Mesothelial cell of epicardium (in vitro differentiated cells): ENCODE measurements around the gene IL1F10. TPM values are rescaled to one million over a fixed set of nuclear protein-coding genes. Genes with fewer than 3 reads are reported as not detected.

Experiments
- DNase-seq, 2 experiments: peaks; one replicate each; pipeline ENCODE4 v3.0.0; 2021; ENCODE audit warnings: low spot score in 2 of 2; ENCODE audit not compliant: unreplicated experiment in 2 of 2
- H3K27ac Mint-ChIP-seq: 2 replicates; pipeline ENCODE4 v1.8.0; 2021; ENCODE audit warnings: mixed read lengths
- H3K27me3 Mint-ChIP-seq: 2 replicates; pipeline ENCODE4 v1.8.0; 2021; ENCODE audit warnings: low read depth, mixed read lengths
- H3K36me3 Mint-ChIP-seq: 2 replicates; pipeline ENCODE4 v1.8.0; 2021; ENCODE audit warnings: mixed read lengths
- H3K4me1 Mint-ChIP-seq: 2 replicates; pipeline ENCODE4 v1.8.0; 2021; ENCODE audit warnings: mixed read lengths
- H3K4me3 Mint-ChIP-seq: 2 replicates; pipeline ENCODE4 v1.8.0; 2021; ENCODE audit warnings: mild to moderate bottlenecking, moderate library complexity, mixed read lengths
- H3K9me3 Mint-ChIP-seq: 2 replicates; pipeline ENCODE4 v1.8.0; 2021; ENCODE audit warnings: mixed read lengths
- CTCF ChIP-seq: fragments of 200-600 bp; sonication (generic); IDR thresholded peaks from one replicate; pipeline ENCODE4 v1.5.0; 2021; ENCODE audit warnings: antibody characterized with exemption; ENCODE audit not compliant: unreplicated experiment
- total RNA-seq: library from RNA; stranded (reverse); gene quantifications from 3 replicates; pipeline ENCODE4 v1.2.1, GENCODE V29; 2021

IL1F10 gene
- total RNA-seq, 1 donor from 2014 or later: not detected

DNA sequence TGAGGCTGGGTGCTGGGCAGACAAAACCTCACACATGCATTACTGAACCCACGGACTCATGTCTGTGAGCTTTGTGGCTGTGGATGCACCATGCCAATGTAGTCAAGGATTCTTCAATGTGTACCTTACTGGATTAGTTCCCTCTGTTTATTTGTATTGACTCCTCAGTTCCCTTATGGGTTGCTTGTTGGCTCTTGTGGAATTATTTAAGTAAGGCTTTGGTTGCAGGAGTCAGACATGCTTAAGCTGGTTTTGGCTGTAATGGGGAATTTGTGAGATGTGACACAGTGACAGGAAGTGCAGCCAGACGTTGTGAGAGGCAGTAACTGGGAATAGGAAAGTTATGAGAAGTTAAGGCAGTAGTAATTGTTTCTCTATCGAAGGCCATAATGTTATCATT is 46.0 kb downstream of the IL1F10 start:
- no peak for DNase-seq
- Mint-ChIP-seq H3K27me3 (peaks cover 13% of the 10 kb centered on the region), H3K4me3 (no peak overlapping the region), H3K4me1 (no peaks in the 10 kb centered on the region), H3K27ac (no peak overlapping the region), H3K36me3 (no peaks in the 10 kb centered on the region), H3K9me3 (no peaks in the 10 kb centered on the region)
- no peak for TF ChIP-seq CTCF

DNA sequence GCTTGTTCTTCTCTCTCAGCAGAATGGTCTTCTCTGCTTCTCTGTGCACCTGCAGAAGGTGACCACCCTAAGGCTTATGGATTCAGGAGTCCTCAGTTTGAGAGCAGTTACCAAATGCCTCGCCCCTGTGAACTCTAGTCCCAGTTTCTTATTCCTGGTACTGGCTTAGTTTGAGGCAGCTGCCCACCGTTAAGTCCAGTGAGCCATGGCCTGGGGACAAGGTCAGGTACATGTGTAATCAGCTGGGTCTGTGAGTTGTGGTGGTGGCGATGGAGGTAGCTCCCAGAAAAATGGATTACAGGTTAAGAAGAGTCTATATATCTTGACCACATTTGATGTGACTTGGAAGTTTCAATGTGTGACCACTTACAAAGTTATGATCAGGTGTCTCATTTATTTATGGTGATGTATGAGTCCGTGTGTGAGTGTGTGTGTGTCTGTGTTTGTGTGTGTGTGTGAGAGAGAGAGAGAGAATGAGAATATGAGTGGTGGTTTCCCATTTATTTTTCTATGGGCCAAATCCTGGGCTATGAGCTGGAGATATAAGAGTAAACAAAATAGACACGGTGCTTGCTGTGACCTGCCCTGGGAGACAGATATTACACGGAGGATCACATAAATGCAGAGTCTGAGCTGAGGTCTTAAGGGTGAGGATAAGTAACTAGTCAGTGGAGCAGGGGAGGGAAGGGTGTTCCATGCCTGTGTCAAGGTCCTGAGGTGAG is 46.6 kb downstream of the IL1F10 start:
- Mint-ChIP-seq H3K36me3 (no peaks in the 10 kb centered on the region), H3K27ac (no peak overlapping the region), H3K9me3 (no peaks in the 10 kb centered on the region), H3K4me3 (no peak overlapping the region), H3K27me3 (peaks cover 15% of the 10 kb centered on the region), H3K4me1 (no peaks in the 10 kb centered on the region)
- no peak for DNase-seq
- no peak for TF ChIP-seq CTCF

- TF ChIP-seq CTCF: no peak
- H3K36me3 Mint-ChIP-seq: no peaks in the 10 kb centered on the region
- H3K4me3 Mint-ChIP-seq: no peak overlapping the region
- H3K27ac Mint-ChIP-seq: no peak overlapping the region
- H3K27me3 Mint-ChIP-seq: peaks cover 16% of the 10 kb centered on the region
- no peaks in the 10 kb centered on the region for H3K9me3 Mint-ChIP-seq
- no peaks in the 10 kb centered on the region for H3K4me1 Mint-ChIP-seq
- no peak for DNase-seq
These were observed 47.2 kb downstream of the IL1F10 start for GRCh38 chr2:113114996-113115395.

- Mint-ChIP-seq H3K36me3 (no peaks in the 10 kb centered on the region), H3K9me3 (no peaks in the 10 kb centered on the region), H3K27me3 (peaks cover 20% of the 10 kb centered on the region), H3K27ac (no peak overlapping the region), H3K4me3 (no peak overlapping the region), H3K4me1 (peaks cover 4% of the 10 kb centered on the region)
- no peak for TF ChIP-seq CTCF
- no peak for DNase-seq
These were observed 48.6 kb downstream of the IL1F10 start for GRCh38 chr2:113116100-113116958.

GRCh38 chr2:113117541-113118262 is 49.9 kb downstream of the IL1F10 start:
- H3K4me3 Mint-ChIP-seq: no peak overlapping the region
- H3K9me3 Mint-ChIP-seq: no peaks in the 10 kb centered on the region
- DNase-seq: no peak
- no peak overlapping the region for H3K27ac Mint-ChIP-seq
- TF ChIP-seq CTCF: no peak
- no peaks in the 10 kb centered on the region for H3K36me3 Mint-ChIP-seq
- H3K4me1 Mint-ChIP-seq: peaks cover 6% of the 10 kb centered on the region
- peaks cover 34% of the 10 kb centered on the region for H3K27me3 Mint-ChIP-seq
